Measurements from ENCODE around the gene RALGPS1. TPM values are rescaled to one million over a fixed set of nuclear protein-coding genes. Genes with fewer than 3 reads are reported as not detected.

RALGPS1 gene
- polyA plus RNA-seq, 1 of the 3 experiments (the other 2 are of a cell fraction), result 3.9 TPM

- Histone ChIP-seq H4K20me1 (ENCODE audit: insufficient read depth) (no peaks in the 10 kb centered on the region), H3K27me3 (ENCODE audit: insufficient read depth) (no peaks in the 10 kb centered on the region), H3K79me2 (ENCODE audit: insufficient read depth) (no peaks in the 10 kb centered on the region), H3K27ac (ENCODE audit: low read depth in 2 of 2, low read length in 1 of 2) (no peak overlapping the region), H2AFZ (ENCODE audit: low read depth) (no peak overlapping the region), H3K9me2 (no peaks in the 10 kb centered on the region), H3K4me2 (no peak overlapping the region), H3K9ac (no peak overlapping the region), H3F3A (replicated peaks; ENCODE audit: insufficient read depth) (no peaks in the 10 kb centered on the region), H3K36me3 (replicated peaks in 1 of 2; ENCODE audit: control insufficient read depth in 1 of 2, insufficient read depth in 2 of 2, low read length in 1 of 2) (no peaks in the 10 kb centered on the region), H3K4me1 (ENCODE audit: control insufficient read depth in 1 of 2, insufficient read depth in 2 of 2, low read depth in 1 of 2, low read length in 1 of 2) (peaks cover 0 to 13% of the 10 kb centered on the region in 2 experiments; a peak in 1 of 4 replicates), H3K9me3 (no peaks in the 10 kb centered on the region), H3K4me3 (ENCODE audit: low read depth in 2 of 2, low read length in 1 of 2) (no peak overlapping the region)
- ChIA-PET CTCF (interaction anchor here (0.9 to 3.1 kb wide), 3 partner anchors 9 to 235 kb away, joined by 3 to 11 read pairs (median 10); no protein-coding TSS in a partner anchor), POLR2A (no interaction called here)
- TF ChIP-seq ZBTB33 (IDR thresholded peaks at IDR 0.05; ENCODE audit: borderline replicate concordance, low read depth) (no peak), JUND (IDR thresholded peaks at IDR 0.05) (no peak), TEAD4 (IDR thresholded peaks at IDR 0.05; ENCODE audit: borderline replicate concordance, insufficient read depth) (no peak), SIN3A (IDR thresholded peaks at IDR 0.05; ENCODE audit: borderline replicate concordance, low read depth, low read length) (no peak), CHD2 (IDR thresholded peaks at IDR 0.05; ENCODE audit: low read length, partially characterized antibody) (no peak), TCF12 (IDR thresholded peaks at IDR 0.05) (no peak), USF1 (IDR thresholded peaks at IDR 0.05; ENCODE audit: borderline replicate concordance, low read depth) (no peak), RXRA (IDR thresholded peaks at IDR 0.05; ENCODE audit: borderline replicate concordance, low read depth) (no peak), ELF1 (IDR thresholded peaks at IDR 0.05) (no peak), USF2 (IDR thresholded peaks at IDR 0.05; ENCODE audit: borderline replicate concordance, low read depth, low read length) (no peak), MEF2A (IDR thresholded peaks at IDR 0.05; ENCODE audit: borderline replicate concordance, low read depth) (no peak), PBX3 (IDR thresholded peaks at IDR 0.05) (no peak), FOSL2 (IDR thresholded peaks at IDR 0.05; ENCODE audit: borderline replicate concordance, low read depth) (no peak), NRF1 (IDR thresholded peaks at IDR 0.05; ENCODE audit: low read depth, low read length) (no peak), TAF1 (IDR thresholded peaks at IDR 0.05; ENCODE audit: borderline replicate concordance, low read depth, low read length) (no peak)
- no peak for DNase-seq
- 75% methylated on average over 5 of the region's 6 CpGs for WGBS (ENCODE audit: low lambda C conversion rate)
Measured at GRCh38 chr9:127175764-127176163, 261.2 kb downstream of the RALGPS1 start.
